NCI-H2227 (cell line): ENCODE data around the gene MROH7.

Experiments used
- DNase-seq: peaks from one replicate; lab custom pipeline; 2025; ENCODE audit not compliant: unreplicated experiment; lab: John Stamatoyannopoulos, UW

Gene MROH7

GRCh38 chr1:54649130-54649898, 7.7 kb downstream of the MROH7 start:
- DNase-seq, result no peak

DNA sequence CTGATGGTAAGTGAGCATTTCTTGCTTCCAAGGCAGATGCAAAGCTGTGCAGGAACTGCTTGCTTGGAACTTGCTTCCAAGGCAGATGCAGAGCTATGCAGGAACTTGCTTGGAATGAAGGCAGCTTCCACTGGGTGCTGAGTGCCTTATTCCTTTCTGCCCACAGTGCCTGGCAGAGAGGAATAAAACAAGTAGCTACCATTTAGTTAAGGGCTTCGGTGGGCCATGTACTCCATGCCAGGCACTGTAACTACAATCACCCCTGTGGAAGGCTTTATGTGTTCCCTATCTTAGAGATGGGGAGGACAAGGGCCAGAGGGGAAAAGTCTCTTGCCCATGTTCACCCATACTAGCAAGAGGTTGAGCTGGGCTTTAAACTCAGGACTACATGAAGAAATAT, 8.3 kb downstream of the MROH7 start:
- no peak for DNase-seq

- DNase-seq, result no peak
Measured at GRCh38 chr1:54650417-54650816, 8.8 kb downstream of the MROH7 start.

GRCh38 chr1:54651608-54652007, 10.0 kb downstream of the MROH7 start:
- DNase-seq, result no peak

DNA sequence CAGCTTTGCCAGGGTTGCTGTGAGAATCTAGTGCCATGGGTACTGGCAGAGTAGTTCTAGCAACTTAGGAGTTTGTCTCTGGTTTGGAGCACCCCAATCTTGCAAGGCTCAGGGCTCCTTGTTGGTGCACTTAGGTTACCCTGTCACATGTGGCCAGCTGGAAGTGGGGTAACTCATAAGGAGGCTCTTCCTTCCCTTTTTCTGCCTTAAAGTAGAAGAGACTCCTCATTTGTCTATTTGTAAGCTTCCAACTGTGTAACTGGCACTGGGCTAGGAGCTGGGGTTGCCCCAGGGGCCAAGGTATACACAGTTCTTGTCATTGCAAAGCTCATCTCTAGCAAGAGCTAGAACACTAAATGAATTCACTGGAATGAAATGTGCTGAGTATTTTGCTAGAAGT, 10.6 kb downstream of the MROH7 start:
- no peak for DNase-seq

DNA sequence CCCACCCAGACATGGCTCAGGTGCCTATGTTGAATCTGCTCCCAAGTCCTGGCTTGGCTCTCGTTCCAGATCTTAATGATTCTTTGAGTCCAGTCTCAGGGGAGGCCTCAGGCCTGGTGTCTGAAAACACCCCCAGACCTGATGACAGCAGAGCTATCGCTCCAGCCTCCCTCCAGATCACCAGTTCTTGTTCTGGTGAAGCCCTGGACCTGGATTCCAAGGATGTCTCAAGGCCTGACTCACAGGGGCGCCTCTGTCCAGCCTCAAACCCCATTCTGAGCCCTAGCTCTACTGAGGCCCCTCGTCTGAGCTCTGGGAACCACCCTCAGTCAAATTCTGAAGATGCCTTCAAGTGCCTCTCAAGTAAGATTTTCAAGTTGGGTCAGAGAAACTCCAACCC, 11.4 kb downstream of the MROH7 start:
- no peak for DNase-seq

DNA sequence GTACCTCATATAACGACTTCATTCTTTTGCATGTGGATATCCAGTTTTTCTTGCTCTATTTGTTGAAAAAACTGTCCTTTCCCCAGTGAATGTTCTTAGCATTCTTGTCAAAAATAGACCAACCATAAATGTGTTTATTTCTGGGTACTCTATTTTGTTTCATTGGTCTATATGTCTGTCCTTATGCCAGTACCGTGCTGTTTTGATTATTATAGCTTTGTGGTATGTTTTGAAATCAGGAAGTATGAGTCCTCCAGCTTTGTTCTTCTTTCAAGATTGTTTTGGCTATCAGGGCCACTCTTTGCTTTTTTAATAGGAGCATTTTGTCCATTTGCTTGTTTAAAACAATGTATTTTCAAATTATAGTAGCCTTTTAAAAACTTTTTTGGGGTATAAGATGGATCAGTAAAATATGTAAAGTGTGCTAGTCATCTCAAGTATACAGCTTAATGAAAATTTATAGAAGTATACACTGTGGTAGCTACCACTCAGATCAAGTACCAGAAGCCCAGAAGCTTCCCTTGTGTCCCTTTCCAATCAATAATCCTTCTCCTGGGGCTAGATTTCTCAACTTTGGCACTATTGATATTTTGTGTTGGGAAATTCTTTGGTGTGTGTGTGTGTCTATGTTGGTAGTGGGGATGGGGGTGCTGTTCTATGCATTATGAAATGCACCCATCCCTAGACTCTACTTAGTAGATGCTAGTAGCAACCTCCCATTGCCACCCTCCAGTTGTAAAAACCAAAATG, 16.8 kb downstream of the MROH7 start:
- DNase-seq, result no peak

- DNase-seq, result no peak
Measured at GRCh38 chr1:54663725-54664124, 22.1 kb downstream of the MROH7 start.

GRCh38 chr1:54664364-54664763, 22.8 kb downstream of the MROH7 start:
- no peak for DNase-seq

DNA sequence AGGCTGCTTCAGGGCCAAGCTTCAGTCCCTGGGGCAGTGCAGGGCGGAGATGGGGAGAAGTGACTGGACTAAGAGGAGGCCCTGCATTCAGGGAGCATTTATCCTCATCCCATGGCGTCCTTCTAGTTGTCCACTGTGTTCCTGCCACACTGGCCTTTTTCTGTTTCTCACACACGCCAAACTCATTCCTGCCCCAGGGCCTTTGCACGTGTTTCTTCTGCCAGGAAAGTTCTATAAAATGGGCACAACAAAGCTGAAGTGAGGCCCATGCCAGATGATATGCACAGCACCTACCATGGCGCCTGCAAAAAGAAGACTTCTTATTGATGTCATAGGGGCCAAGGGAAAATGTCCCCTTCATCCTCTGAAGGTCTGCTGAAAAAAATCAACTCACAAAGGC, 24.3 kb downstream of the MROH7 start:
- DNase-seq, result no peak

- DNase-seq, result no peak
Measured at GRCh38 chr1:54666333-54666732, 24.7 kb downstream of the MROH7 start.

- no peak for DNase-seq
Measured at GRCh38 chr1:54667797-54668196, 26.2 kb downstream of the MROH7 start.

DNA sequence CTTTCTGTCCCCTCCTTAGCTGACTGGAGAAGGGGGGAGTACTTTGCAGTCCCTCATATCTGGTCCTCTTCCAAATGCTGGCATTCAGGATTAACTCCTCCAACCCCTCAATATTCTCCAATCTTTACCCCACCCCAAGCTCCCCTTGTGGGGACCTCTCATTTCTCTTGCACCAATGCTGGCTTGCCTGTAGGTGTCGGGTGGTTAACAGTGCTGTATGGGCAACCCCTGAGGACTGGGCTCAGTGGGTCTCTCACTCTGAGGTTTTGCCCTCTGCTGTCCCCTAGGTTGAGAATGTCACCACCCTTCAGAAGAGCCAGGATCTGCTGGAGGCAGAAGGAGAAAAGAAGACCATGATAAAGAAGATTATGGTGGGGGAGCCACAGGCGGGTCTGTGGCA, 27.0 kb downstream of the MROH7 start:
- DNase-seq, result no peak

GRCh38 chr1:54671985-54672608, 30.5 kb downstream of the MROH7 start:
- peak; percentile 65 for DNase-seq

- no peak for DNase-seq
Measured at GRCh38 chr1:54678776-54679643, 37.4 kb downstream of the MROH7 start.

- no peak for DNase-seq
Measured at GRCh38 chr1:54679706-54680105, 38.1 kb downstream of the MROH7 start.

DNA sequence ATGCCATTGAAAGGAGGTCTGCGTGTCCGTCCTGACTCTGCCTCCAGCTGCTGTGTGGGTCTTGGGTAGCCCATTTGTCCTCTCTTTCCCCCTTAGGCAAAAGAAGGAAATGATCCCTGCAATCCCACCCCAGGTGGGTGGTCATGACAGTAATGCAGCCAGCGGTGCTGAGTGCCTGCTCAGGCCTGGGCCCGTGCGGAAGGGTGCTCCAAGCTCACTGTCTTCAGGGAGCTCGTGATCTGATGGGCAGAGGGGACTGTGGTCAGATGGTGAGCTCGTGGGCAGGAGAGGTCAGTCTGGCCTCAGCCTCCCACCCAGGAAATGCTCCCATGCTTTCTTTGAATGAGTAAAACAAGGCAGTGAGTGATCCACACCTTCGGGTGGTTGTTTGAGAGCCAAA, 38.8 kb downstream of the MROH7 start:
- no peak for DNase-seq

DNA sequence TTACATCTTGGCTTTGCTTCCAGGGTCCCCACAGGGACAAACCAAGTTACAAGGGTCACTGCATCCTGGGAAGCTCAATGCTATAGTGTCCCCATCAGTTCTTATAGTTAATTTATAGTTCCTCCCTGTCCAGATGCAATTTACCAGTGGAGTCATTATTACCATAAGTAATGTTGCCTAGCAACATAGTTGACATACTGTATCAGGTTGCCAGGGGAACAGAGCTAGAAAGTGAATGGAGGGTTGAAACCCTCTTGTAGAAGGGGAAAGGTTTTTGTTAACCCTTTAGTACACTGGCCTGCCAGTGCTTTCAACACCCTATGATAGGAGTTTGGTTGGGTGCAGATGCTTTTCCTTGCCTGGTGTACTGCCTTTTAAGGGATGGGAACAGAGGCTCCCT, 39.8 kb downstream of the MROH7 start:
- DNase-seq, result peak; percentile 92

GRCh38 chr1:54683453-54683852, 41.9 kb downstream of the MROH7 start:
- DNase-seq, result no peak

DNA sequence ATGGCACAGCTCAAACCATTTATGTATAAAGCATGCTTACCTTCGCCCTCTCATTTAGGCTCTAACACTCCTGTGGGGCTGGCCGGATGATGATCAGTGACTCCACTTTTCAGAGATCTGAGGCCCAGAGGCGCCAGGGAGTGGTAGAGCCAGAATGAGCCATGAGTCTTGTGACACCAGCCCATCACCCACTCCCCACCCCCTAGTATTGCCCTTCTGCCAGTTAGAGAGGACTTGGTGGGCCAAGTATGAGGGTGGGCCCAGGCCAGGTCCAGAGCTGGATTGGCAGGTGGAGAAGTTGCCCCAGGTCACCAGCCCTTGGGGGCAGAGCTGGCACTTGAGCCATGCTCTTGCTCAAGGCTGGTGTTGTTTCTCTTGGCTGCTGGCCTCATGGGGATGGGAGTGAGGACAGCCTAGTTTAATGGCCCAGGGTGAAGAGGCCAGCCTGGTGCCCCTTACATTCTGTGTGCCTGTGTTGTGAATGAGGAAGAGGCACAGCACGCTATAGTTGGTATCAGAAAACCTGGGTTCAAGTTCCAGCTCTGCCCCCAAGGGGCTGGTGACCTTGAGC, 43.8 kb downstream of the MROH7 start:
- no peak for DNase-seq

GRCh38 chr1:54686155-54686554, 44.6 kb downstream of the MROH7 start:
- DNase-seq, result no peak
